Measurements from ENCODE around the gene GRHL3. TPM values are rescaled to one million over a fixed set of nuclear protein-coding genes. Genes with fewer than 3 reads are reported as not detected.

The GRHL3 gene
- total and polyA plus RNA-seq, 2 donors: 0.90 to 3.2 TPM

DNA sequence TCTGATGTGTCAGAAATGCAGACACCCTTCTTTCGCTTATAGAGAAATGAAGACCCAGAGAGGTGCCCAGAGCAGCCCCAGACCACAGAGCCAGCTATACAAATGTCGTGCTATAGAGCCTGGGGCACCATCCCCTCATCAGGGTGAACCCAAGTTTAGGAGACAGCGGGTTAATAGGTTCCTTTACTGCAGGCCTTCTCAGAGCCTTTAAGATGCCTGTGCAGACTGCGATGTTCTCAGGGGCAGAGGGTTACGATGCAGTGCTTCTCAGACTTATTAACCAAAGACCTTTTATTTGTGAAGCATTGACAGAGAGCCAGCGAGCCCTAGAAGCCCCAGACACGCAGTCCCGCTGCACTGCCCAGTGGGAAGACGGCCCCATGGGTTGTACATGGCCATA is 47.5 kb downstream of the GRHL3 start:
- H3K9me3 ChIP-seq (ENCODE audit: control insufficient read depth in 2 of 2, insufficient read depth in 1 of 2, low read length in 1 of 2): no peaks in the 10 kb centered on the region
- no peaks in the 10 kb centered on the region for H3K36me3 ChIP-seq (ENCODE audit: control insufficient read depth in 2 of 2, insufficient read depth in 2 of 2, low read length in 1 of 2)
- H3K27ac ChIP-seq (ENCODE audit: low read depth in 1 of 2, low read length in 1 of 2): no peak overlapping the region
- no peaks in the 10 kb centered on the region for H3K27me3 ChIP-seq (ENCODE audit: control insufficient read depth in 2 of 2, insufficient read depth in 1 of 2, low read length in 1 of 2)
- WGBS: 98% methylated on average over 9 of the region's 9 CpGs
- H3K4me3 ChIP-seq (ENCODE audit: low read length in 2 of 2): no peak overlapping the region
- DNase-seq (ENCODE audit: low read depth in 6 of 9, low spot score in 9 of 9): no peak
- H3K4me1 ChIP-seq (ENCODE audit: control insufficient read depth in 2 of 2, insufficient read depth in 2 of 2, low read length in 2 of 2): peaks cover 0 to 8% of the 10 kb centered on the region in 2 donors

GRCh38 chr1:24369199-24369598 is 50.0 kb downstream of the GRHL3 start:
- H3K36me3 ChIP-seq (ENCODE audit: control insufficient read depth in 2 of 2, insufficient read depth in 2 of 2, low read length in 1 of 2): peaks cover 0 to 2% of the 10 kb centered on the region in 2 donors
- H3K9me3 ChIP-seq (ENCODE audit: control insufficient read depth in 2 of 2, insufficient read depth in 1 of 2, low read length in 1 of 2): no peaks in the 10 kb centered on the region
- H3K4me1 ChIP-seq (ENCODE audit: control insufficient read depth in 2 of 2, insufficient read depth in 2 of 2, low read length in 2 of 2): peaks cover 0 to 8% of the 10 kb centered on the region in 2 donors
- H3K27me3 ChIP-seq (ENCODE audit: control insufficient read depth in 2 of 2, insufficient read depth in 1 of 2, low read length in 1 of 2): no peaks in the 10 kb centered on the region
- 99% methylated on average over 4 of the region's 4 CpGs for WGBS
- no peak for DNase-seq (ENCODE audit: low read depth in 6 of 9, low spot score in 9 of 9)
- no peak overlapping the region for H3K27ac ChIP-seq (ENCODE audit: low read depth in 1 of 2, low read length in 1 of 2)
- H3K4me3 ChIP-seq (ENCODE audit: low read length in 2 of 2): no peak overlapping the region

GRCh38 chr1:24369801-24370200 is 50.6 kb downstream of the GRHL3 start:
- Histone ChIP-seq H3K36me3 (ENCODE audit: control insufficient read depth in 2 of 2, insufficient read depth in 2 of 2, low read length in 1 of 2) (peaks cover 0 to 2% of the 10 kb centered on the region in 2 donors), H3K4me3 (ENCODE audit: low read length in 2 of 2) (no peak overlapping the region), H3K27ac (ENCODE audit: low read depth in 1 of 2, low read length in 1 of 2) (no peak overlapping the region), H3K9me3 (ENCODE audit: control insufficient read depth in 2 of 2, insufficient read depth in 1 of 2, low read length in 1 of 2) (no peaks in the 10 kb centered on the region), H3K4me1 (ENCODE audit: control insufficient read depth in 2 of 2, insufficient read depth in 2 of 2, low read length in 2 of 2) (peaks cover 0 to 7% of the 10 kb centered on the region in 2 donors), H3K27me3 (ENCODE audit: control insufficient read depth in 2 of 2, insufficient read depth in 1 of 2, low read length in 1 of 2) (no peaks in the 10 kb centered on the region)
- 97% methylated on average over 4 of the region's 4 CpGs for WGBS
- no peak for DNase-seq (ENCODE audit: low read depth in 6 of 9, low spot score in 9 of 9)

DNA sequence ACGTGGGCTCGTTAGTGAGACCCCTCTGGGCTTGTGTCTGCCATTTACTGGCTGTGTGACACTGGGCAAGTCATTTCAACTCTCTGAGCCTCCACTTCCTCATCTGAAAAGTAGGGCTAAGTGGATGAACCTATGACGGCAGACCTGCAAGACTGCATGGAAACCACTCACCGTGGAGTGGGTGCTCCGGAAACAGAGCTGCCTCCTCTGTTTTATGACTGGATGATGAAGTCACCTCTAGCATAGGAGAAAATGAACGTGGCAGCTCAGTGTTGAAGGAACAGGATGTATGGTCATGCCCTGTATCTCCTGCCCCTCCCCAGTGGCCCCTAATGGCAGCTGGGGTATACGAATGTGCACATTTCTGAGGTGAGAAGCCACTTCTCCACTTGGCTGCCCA is 53.9 kb downstream of the GRHL3 start:
- H3K36me3 ChIP-seq (ENCODE audit: control insufficient read depth in 2 of 2, insufficient read depth in 2 of 2, low read length in 1 of 2): peaks cover 0 to 2% of the 10 kb centered on the region in 2 donors
- no peaks in the 10 kb centered on the region for H3K9me3 ChIP-seq (ENCODE audit: control insufficient read depth in 2 of 2, insufficient read depth in 1 of 2, low read length in 1 of 2)
- no peak for DNase-seq (ENCODE audit: low read depth in 6 of 9, low spot score in 9 of 9)
- 87% methylated on average over 7 of the region's 7 CpGs for WGBS
- peak overlapping the region in 1 of 2 donors; percentile 36 for H3K27ac ChIP-seq (ENCODE audit: low read depth in 1 of 2, low read length in 1 of 2)
- H3K27me3 ChIP-seq (ENCODE audit: control insufficient read depth in 2 of 2, insufficient read depth in 1 of 2, low read length in 1 of 2): no peaks in the 10 kb centered on the region
- H3K4me3 ChIP-seq (ENCODE audit: low read length in 2 of 2): no peak overlapping the region
- H3K4me1 ChIP-seq (ENCODE audit: control insufficient read depth in 2 of 2, insufficient read depth in 2 of 2, low read length in 2 of 2): peaks cover 0 to 2% of the 10 kb centered on the region in 2 donors

DNA sequence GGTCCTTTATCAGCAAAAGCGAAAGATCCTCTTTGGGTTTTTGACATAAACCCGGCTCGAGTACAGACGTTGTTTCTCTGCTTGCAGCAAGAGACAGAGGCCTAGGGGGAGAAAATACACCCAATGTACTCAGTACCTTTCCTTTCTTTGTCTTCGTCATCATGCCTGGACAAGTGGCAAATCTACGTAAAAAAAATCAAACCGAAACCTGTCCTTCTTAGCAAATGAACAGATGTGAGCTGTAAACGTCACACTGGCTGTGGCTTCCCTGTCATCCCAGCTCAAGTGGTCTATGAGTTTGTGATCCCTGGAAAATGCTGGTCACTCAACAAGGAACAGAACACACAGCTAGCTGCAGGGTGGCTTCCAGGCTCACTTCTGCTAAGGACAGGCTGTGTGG is 54.6 kb downstream of the GRHL3 start:
- Histone ChIP-seq H3K4me3 (ENCODE audit: low read length in 2 of 2) (no peak overlapping the region), H3K4me1 (ENCODE audit: control insufficient read depth in 2 of 2, insufficient read depth in 2 of 2, low read length in 2 of 2) (peaks cover 0 to 2% of the 10 kb centered on the region in 2 donors), H3K36me3 (ENCODE audit: control insufficient read depth in 2 of 2, insufficient read depth in 2 of 2, low read length in 1 of 2) (peaks cover 0 to 2% of the 10 kb centered on the region in 2 donors), H3K27ac (ENCODE audit: low read depth in 1 of 2, low read length in 1 of 2) (peak overlapping the region in 1 of 2 donors; percentile 0), H3K9me3 (ENCODE audit: control insufficient read depth in 2 of 2, insufficient read depth in 1 of 2, low read length in 1 of 2) (no peaks in the 10 kb centered on the region), H3K27me3 (ENCODE audit: control insufficient read depth in 2 of 2, insufficient read depth in 1 of 2, low read length in 1 of 2) (no peaks in the 10 kb centered on the region)
- DNase-seq (ENCODE audit: low read depth in 6 of 9, low spot score in 9 of 9): no peak
- 95% methylated on average over 8 of the region's 8 CpGs for WGBS

- Histone ChIP-seq H3K9me3 (ENCODE audit: control insufficient read depth in 2 of 2, insufficient read depth in 1 of 2, low read length in 1 of 2) (no peaks in the 10 kb centered on the region), H3K27ac (ENCODE audit: low read depth in 1 of 2, low read length in 1 of 2) (no peak overlapping the region), H3K27me3 (ENCODE audit: control insufficient read depth in 2 of 2, insufficient read depth in 1 of 2, low read length in 1 of 2) (no peaks in the 10 kb centered on the region), H3K4me1 (ENCODE audit: control insufficient read depth in 2 of 2, insufficient read depth in 2 of 2, low read length in 2 of 2) (peaks cover 0 to 5% of the 10 kb centered on the region in 2 donors), H3K36me3 (ENCODE audit: control insufficient read depth in 2 of 2, insufficient read depth in 2 of 2, low read length in 1 of 2) (peaks cover 0 to 2% of the 10 kb centered on the region in 2 donors), H3K4me3 (ENCODE audit: low read length in 2 of 2) (no peak overlapping the region)
- no peak for DNase-seq (ENCODE audit: low read depth in 6 of 9, low spot score in 9 of 9)
- WGBS: 96% methylated on average over 13 of the region's 13 CpGs
Measured at GRCh38 chr1:24374891-24375786, 56.0 kb downstream of the GRHL3 start.

DNA sequence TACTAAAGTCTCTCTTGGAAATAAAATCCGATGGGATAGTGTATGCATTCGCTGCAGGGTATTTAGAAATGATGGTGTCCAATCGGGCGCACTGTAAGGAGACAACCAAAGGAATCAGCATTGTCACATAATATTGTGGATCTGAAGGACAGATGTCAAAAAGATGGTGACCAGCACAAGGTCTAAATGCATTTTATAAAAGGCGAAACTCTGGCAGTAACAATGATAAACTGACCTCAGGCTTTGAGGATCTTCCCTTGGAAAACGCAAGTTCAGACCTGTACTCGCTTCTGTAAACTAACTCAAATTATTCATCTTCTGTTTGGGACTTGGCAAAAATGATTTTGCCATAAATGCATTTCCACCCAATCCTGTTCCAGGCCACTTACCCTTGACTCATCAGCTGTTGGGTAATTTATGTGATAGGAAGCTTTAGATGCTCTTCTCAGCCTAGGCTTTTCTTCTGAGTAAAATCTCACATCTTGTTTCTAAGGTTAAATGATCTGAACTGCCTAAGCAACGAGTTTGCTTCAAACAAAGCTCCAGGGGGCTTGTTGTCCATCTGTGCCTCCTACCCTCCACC is 60.7 kb downstream of the GRHL3 start:
- no peaks in the 10 kb centered on the region for H3K9me3 ChIP-seq (ENCODE audit: control insufficient read depth in 2 of 2, insufficient read depth in 1 of 2, low read length in 1 of 2)
- WGBS: 93% methylated on average over 8 of the region's 8 CpGs
- no peaks in the 10 kb centered on the region for H3K27me3 ChIP-seq (ENCODE audit: control insufficient read depth in 2 of 2, insufficient read depth in 1 of 2, low read length in 1 of 2)
- peaks cover 0 to 7% of the 10 kb centered on the region in 2 donors for H3K4me1 ChIP-seq (ENCODE audit: control insufficient read depth in 2 of 2, insufficient read depth in 2 of 2, low read length in 2 of 2)
- H3K27ac ChIP-seq (ENCODE audit: low read depth in 1 of 2, low read length in 1 of 2): peak overlapping the region in 1 of 2 donors; percentile 64
- H3K36me3 ChIP-seq (ENCODE audit: control insufficient read depth in 2 of 2, insufficient read depth in 2 of 2, low read length in 1 of 2): no peaks in the 10 kb centered on the region
- no peak for DNase-seq (ENCODE audit: low read depth in 6 of 9, low spot score in 9 of 9)
- H3K4me3 ChIP-seq (ENCODE audit: low read length in 2 of 2): no peak overlapping the region

DNA sequence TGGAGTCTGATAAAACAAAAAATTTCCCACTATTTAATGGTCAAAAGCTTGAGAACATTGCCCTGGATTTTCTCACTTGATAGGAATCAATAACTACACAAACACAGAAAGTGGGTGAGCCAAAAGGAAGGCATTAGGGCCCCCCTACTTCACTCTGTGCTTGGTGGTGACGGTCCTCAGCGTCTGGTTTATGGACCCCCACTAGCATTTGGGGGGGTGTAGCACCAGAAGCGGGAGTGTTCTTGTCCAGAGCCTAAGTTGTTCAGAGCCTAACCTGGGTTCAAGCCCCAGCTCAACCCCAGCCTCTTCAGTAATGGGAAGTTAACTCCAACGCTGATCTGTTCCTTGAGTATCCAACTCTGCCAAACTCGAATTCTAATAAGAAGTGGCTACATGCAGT is 61.4 kb downstream of the GRHL3 start:
- WGBS: 97% methylated on average over 5 of the region's 5 CpGs
- DNase-seq (ENCODE audit: low read depth in 6 of 9, low spot score in 9 of 9): no peak
- H3K27ac ChIP-seq (ENCODE audit: low read depth in 1 of 2, low read length in 1 of 2): peak overlapping the region; percentile 2 to 64
- H3K4me1 ChIP-seq (ENCODE audit: control insufficient read depth in 2 of 2, insufficient read depth in 2 of 2, low read length in 2 of 2): peaks cover 0 to 7% of the 10 kb centered on the region in 2 donors
- no peaks in the 10 kb centered on the region for H3K36me3 ChIP-seq (ENCODE audit: control insufficient read depth in 2 of 2, insufficient read depth in 2 of 2, low read length in 1 of 2)
- no peak overlapping the region for H3K4me3 ChIP-seq (ENCODE audit: low read length in 2 of 2)
- H3K9me3 ChIP-seq (ENCODE audit: control insufficient read depth in 2 of 2, insufficient read depth in 1 of 2, low read length in 1 of 2): no peaks in the 10 kb centered on the region
- H3K27me3 ChIP-seq (ENCODE audit: control insufficient read depth in 2 of 2, insufficient read depth in 1 of 2, low read length in 1 of 2): no peaks in the 10 kb centered on the region

GRCh38 chr1:24381256-24381655 is 62.1 kb downstream of the GRHL3 start:
- no peaks in the 10 kb centered on the region for H3K9me3 ChIP-seq (ENCODE audit: control insufficient read depth in 2 of 2, insufficient read depth in 1 of 2, low read length in 1 of 2)
- H3K27ac ChIP-seq (ENCODE audit: low read depth in 1 of 2, low read length in 1 of 2): no peak overlapping the region
- 99% methylated on average over 2 of the region's 2 CpGs for WGBS
- H3K4me1 ChIP-seq (ENCODE audit: control insufficient read depth in 2 of 2, insufficient read depth in 2 of 2, low read length in 2 of 2): peaks cover 0 to 7% of the 10 kb centered on the region in 2 donors
- H3K36me3 ChIP-seq (ENCODE audit: control insufficient read depth in 2 of 2, insufficient read depth in 2 of 2, low read length in 1 of 2): no peaks in the 10 kb centered on the region
- no peaks in the 10 kb centered on the region for H3K27me3 ChIP-seq (ENCODE audit: control insufficient read depth in 2 of 2, insufficient read depth in 1 of 2, low read length in 1 of 2)
- no peak for DNase-seq (ENCODE audit: low read depth in 6 of 9, low spot score in 9 of 9)
- no peak overlapping the region for H3K4me3 ChIP-seq (ENCODE audit: low read length in 2 of 2)
